ENCODE measurements around the gene AK5.

GRCh38 chr1:77375990-77376389 lies 94.2 kb downstream of the AK5 start:
- TF ChIP-seq, protein P1, sequence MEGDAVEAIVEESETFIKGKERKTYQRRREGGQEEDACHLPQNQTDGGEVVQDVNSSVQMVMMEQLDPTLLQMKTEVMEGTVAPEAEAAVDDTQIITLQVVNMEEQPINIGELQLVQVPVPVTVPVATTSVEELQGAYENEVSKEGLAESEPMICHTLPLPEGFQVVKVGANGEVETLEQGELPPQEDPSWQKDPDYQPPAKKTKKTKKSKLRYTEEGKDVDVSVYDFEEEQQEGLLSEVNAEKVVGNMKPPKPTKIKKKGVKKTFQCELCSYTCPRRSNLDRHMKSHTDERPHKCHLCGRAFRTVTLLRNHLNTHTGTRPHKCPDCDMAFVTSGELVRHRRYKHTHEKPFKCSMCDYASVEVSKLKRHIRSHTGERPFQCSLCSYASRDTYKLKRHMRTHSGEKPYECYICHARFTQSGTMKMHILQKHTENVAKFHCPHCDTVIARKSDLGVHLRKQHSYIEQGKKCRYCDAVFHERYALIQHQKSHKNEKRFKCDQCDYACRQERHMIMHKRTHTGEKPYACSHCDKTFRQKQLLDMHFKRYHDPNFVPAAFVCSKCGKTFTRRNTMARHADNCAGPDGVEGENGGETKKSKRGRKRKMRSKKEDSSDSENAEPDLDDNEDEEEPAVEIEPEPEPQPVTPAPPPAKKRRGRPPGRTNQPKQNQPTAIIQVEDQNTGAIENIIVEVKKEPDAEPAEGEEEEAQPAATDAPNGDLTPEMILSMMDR (IDR thresholded peaks at IDR 0.05): no peak
- TF ChIP-seq BCL3 (IDR thresholded peaks at IDR 0.05) (no peak), POLR2A (IDR thresholded peaks at IDR 0.05; ENCODE audit: low read length) (no peak), RAD21 (conservative IDR thresholded peaks at IDR 0.05 in 1 of 2, IDR thresholded peaks at IDR 0.05 in 1 of 2) (no peak), USF2 (IDR thresholded peaks at IDR 0.05) (no peak)

All from A549 (cell line).